GM18498 (cell line): Measurements from ENCODE around the gene CREBBP.
A peak's percentile ranks its signal among the peaks of the same experiment; 100 is the strongest.

ENCODE experiments used
- ATAC-seq: cut with Tn5 transposase; IDR thresholded peaks from one replicate; pipeline ENCODE4 v1.9.1; 2021; ENCODE audit warnings: mild to moderate bottlenecking, moderate library complexity; ENCODE audit not compliant: unreplicated experiment

Gene CREBBP

GRCh38 chr16:3690470-3690928, 190.0 kb downstream of the CREBBP start:
- ATAC-seq: peak; percentile 68

- ATAC-seq: no peak
These were observed 190.8 kb downstream of the CREBBP start for GRCh38 chr16:3689731-3690130.

- ATAC-seq: no peak
These were observed 192.7 kb downstream of the CREBBP start for GRCh38 chr16:3687792-3688191.

GRCh38 chr16:3687021-3687420, 193.5 kb downstream of the CREBBP start:
- ATAC-seq: no peak

- no peak for ATAC-seq
These were observed 199.3 kb downstream of the CREBBP start for GRCh38 chr16:3681206-3681605.

GRCh38 chr16:3677994-3678393, 202.5 kb downstream of the CREBBP start:
- ATAC-seq: no peak

- no peak for ATAC-seq
These were observed 204.8 kb downstream of the CREBBP start for GRCh38 chr16:3675601-3676130.
